ENCODE measurements around the gene APP.

Gene APP

DNA sequence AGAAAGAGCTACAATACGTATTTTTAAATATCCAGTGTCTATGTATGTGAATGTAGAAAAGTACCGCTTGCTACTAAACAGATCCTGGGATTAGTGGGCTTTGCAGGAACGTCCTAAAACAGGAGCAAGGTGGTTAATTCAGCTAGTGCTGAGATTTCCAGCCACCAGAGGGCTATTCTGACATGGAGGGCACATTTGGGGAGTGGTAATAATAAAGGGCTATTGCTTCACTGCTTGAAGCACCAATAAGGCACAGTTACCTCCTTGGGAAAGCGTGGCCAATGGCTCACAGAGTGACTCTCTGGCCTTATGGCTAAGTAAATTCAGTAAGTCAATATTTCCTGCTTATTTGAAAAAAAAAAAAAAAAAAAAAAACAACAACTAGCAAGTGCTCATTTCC lies 283.4 kb downstream of the APP start:
- no peak overlapping the region for H3K4me3 ChIP-seq (ENCODE audit: low read length, poor library complexity, severe bottlenecking)
- no peaks in the 10 kb centered on the region for H3K36me3 ChIP-seq (ENCODE audit: insufficient read depth, low read length)
- H2AFZ ChIP-seq (ENCODE audit: low read length) = no peak overlapping the region
- no peaks in the 10 kb centered on the region for H3K4me1 ChIP-seq (ENCODE audit: insufficient read depth, low read length, poor library complexity, severe bottlenecking)
- no peaks in the 10 kb centered on the region for H3K79me2 ChIP-seq (ENCODE audit: insufficient read depth, low read length)
- no peak; the same call in 1 of the 2 replicates for TF ChIP-seq CTCF (conservative IDR thresholded peaks at IDR 0.05; ENCODE audit: low read length)
- TF ChIP-seq EZH2phosphoT487 (IDR thresholded peaks at IDR 0.05; ENCODE audit: borderline replicate concordance) = no peak
- no peak overlapping the region for H3K9ac ChIP-seq (ENCODE audit: low read depth, low read length, poor library complexity, severe bottlenecking)
- no peaks in the 10 kb centered on the region for H4K20me1 ChIP-seq (ENCODE audit: insufficient read depth, low read length, poor library complexity, severe bottlenecking)
- no peaks in the 10 kb centered on the region for H3K9me3 ChIP-seq (ENCODE audit: insufficient read depth, low read depth, low read length)
- no peaks in the 10 kb centered on the region for H3K27me3 ChIP-seq (ENCODE audit: insufficient read depth, low read length, poor library complexity, severe bottlenecking)
- no peaks in the 10 kb centered on the region for H3K9me2 ChIP-seq (replicated peaks; ENCODE audit: low read depth, low read length)
- no peak overlapping the region for H3K4me2 ChIP-seq (ENCODE audit: low read depth, low read length, poor library complexity, severe bottlenecking)
- no peaks in the 10 kb centered on the region for H3F3A ChIP-seq (ENCODE audit: low read depth)

DNA sequence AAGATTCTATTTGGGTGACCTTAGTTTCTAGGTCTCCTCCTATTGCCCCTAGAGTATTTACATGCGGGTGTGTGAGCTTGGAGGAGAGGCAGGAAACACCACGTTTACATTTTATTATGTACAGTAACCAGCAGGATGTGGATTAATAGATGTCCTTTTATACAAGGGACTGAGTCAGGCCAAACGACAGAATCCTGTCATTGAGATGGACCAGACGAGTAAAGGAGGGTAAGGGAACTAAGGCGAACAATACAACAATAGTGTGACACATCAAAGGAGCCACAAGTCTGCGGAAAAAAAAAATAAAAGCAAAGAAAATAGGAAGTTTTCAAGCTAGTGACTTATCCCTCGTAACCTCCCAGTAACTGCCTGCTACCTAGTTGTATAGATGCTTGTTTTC lies 284.7 kb downstream of the APP start:
- H3K36me3 ChIP-seq (ENCODE audit: insufficient read depth, low read length) = no peaks in the 10 kb centered on the region
- H4K20me1 ChIP-seq (ENCODE audit: insufficient read depth, low read length, poor library complexity, severe bottlenecking) = no peaks in the 10 kb centered on the region
- no peaks in the 10 kb centered on the region for H3K9me2 ChIP-seq (replicated peaks; ENCODE audit: low read depth, low read length)
- no peak overlapping the region for H3K4me2 ChIP-seq (ENCODE audit: low read depth, low read length, poor library complexity, severe bottlenecking)
- no peak overlapping the region for H3K4me3 ChIP-seq (ENCODE audit: low read length, poor library complexity, severe bottlenecking)
- TF ChIP-seq EZH2phosphoT487 (IDR thresholded peaks at IDR 0.05; ENCODE audit: borderline replicate concordance) = no peak
- TF ChIP-seq CTCF (conservative IDR thresholded peaks at IDR 0.05; ENCODE audit: low read length) = no peak
- H3K27me3 ChIP-seq (ENCODE audit: insufficient read depth, low read length, poor library complexity, severe bottlenecking) = no peaks in the 10 kb centered on the region
- H3K79me2 ChIP-seq (ENCODE audit: insufficient read depth, low read length) = no peaks in the 10 kb centered on the region
- H3K9ac ChIP-seq (ENCODE audit: low read depth, low read length, poor library complexity, severe bottlenecking) = no peak overlapping the region
- no peaks in the 10 kb centered on the region for H3K9me3 ChIP-seq (ENCODE audit: insufficient read depth, low read depth, low read length)
- H2AFZ ChIP-seq (ENCODE audit: low read length) = no peak overlapping the region
- no peaks in the 10 kb centered on the region for H3F3A ChIP-seq (ENCODE audit: low read depth)
- H3K4me1 ChIP-seq (ENCODE audit: insufficient read depth, low read length, poor library complexity, severe bottlenecking) = no peaks in the 10 kb centered on the region

DNA sequence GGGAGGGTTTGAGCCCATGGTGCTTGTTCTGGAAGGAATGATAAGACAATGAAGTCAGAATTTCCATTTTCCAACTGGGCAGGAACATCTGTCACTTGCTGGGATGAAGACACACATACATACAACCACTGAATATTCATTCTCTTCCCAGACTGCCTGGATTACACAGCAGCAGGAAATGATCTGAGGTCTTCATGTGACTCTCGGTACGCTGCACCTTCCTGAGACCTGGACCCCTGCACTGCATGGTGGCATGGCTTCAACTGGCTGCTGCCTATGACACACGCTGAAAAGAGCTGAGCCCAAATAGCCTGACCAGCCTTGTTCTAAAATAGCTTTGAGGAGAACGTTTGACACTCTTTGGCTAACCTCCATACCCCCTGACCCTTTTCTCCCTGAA lies 285.2 kb downstream of the APP start:
- H3K9ac ChIP-seq (ENCODE audit: low read depth, low read length, poor library complexity, severe bottlenecking) = no peak overlapping the region
- no peaks in the 10 kb centered on the region for H3K27me3 ChIP-seq (ENCODE audit: insufficient read depth, low read length, poor library complexity, severe bottlenecking)
- no peaks in the 10 kb centered on the region for H3K9me3 ChIP-seq (ENCODE audit: insufficient read depth, low read depth, low read length)
- no peak for TF ChIP-seq EZH2phosphoT487 (IDR thresholded peaks at IDR 0.05; ENCODE audit: borderline replicate concordance)
- TF ChIP-seq CTCF (conservative IDR thresholded peaks at IDR 0.05; ENCODE audit: low read length) = no peak
- no peak overlapping the region for H2AFZ ChIP-seq (ENCODE audit: low read length)
- no peak overlapping the region for H3K4me2 ChIP-seq (ENCODE audit: low read depth, low read length, poor library complexity, severe bottlenecking)
- no peaks in the 10 kb centered on the region for H3K4me1 ChIP-seq (ENCODE audit: insufficient read depth, low read length, poor library complexity, severe bottlenecking)
- no peaks in the 10 kb centered on the region for H3K9me2 ChIP-seq (replicated peaks; ENCODE audit: low read depth, low read length)
- no peaks in the 10 kb centered on the region for H3K79me2 ChIP-seq (ENCODE audit: insufficient read depth, low read length)
- H3K36me3 ChIP-seq (ENCODE audit: insufficient read depth, low read length) = no peaks in the 10 kb centered on the region
- no peaks in the 10 kb centered on the region for H3F3A ChIP-seq (ENCODE audit: low read depth)
- H3K4me3 ChIP-seq (ENCODE audit: low read length, poor library complexity, severe bottlenecking) = no peak overlapping the region
- H4K20me1 ChIP-seq (ENCODE audit: insufficient read depth, low read length, poor library complexity, severe bottlenecking) = no peaks in the 10 kb centered on the region

Measured in Loucy (cell line).